Right lobe of liver (tissue), 4 donors: ENCODE results near the gene PAK5.

Experiments
- CTCF ChIP-seq, 4 donors: fragments of 200-600 bp in 3 of 4; fragments of 450-650 bp in 1 of 4; IDR thresholded peaks; one replicate each; pipeline versions ENCODE4 v1.5.1 to v1.8.0; 2016 to 2022; ENCODE audit warnings: antibody characterized with exemption in 4 of 4, mild to moderate bottlenecking in 2 of 4
- POLR2A ChIP-seq: fragments of 450-650 bp; IDR thresholded peaks from one replicate; pipeline ENCODE4 v1.6.1; 2017; ENCODE audit warnings: antibody characterized with exemption, mild to moderate bottlenecking
- donor health status: DM: no; HTN: no; CAD: no.
- donor health status: DM: no; HTN: no; CAD: no.
- donor health status: DM: no; HTN: yes; CAD: no.

- TF ChIP-seq CTCF (IDR thresholded peaks at IDR 0.05) (peak in 1 of 4 donors; percentile 8), POLR2A (no peak)
These were observed 45.2 kb upstream of the PAK5 start for GRCh38 chr20:9884061-9884460.
